Activated T-helper 9 cell treated with anti-CD3 and anti-CD28 coated beads, Interleukin-2, amount 50 U/mL, for 16 hours (primary cell): ENCODE results near the gene SCAI.
"Not testable (repeated sequence)": the region's sequence is repeated elsewhere in the genome, so short reads cannot be mapped to it uniquely, and the experiment has no call there.

Experiments
- DNase-seq: peaks from one replicate; pipeline ENCODE4 v3.0.0-alpha.2; 2020; ENCODE audit warnings: low read depth

SCAI gene

GRCh38 chr9:125143377-125144090 is at the start of gene SCAI:
Gene SCAI, minus strand, starts transcription at chr9:125143528. Its CDS starts 91 bp downstream, at chr9:125143437.
- peak; percentile 97 for DNase-seq

DNA sequence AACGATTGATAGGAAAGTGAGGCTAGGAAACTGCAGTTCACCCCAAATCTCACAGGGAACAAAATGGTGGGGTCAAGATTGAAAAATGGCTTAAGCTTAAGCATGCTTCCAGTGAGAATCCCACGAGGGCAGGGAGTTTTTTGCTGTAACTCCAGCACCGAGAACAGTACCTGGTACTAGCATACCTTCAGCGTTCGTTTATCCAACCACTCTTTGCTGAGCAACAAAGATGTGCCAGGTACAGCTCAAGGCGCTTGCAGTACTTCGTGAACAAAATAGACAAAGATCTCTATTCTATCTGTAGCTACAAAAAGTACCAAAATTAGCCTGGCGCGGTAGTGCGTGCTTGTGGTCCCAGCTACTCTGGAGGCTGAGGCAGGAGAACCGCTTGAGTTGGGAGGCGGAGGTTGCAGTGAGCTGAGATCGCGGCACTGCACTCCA is 47.1 kb upstream of the SCAI start:
- DNase-seq = no peak

- peak; percentile 96 for DNase-seq
Measured at GRCh38 chr9:125189361-125190289, 46.3 kb upstream of the SCAI start, which contains the start of gene PPP6C. Gene PPP6C, minus strand, starts transcription at chr9:125189803. Its CDS starts 85 bp downstream, at chr9:125189718.

DNA sequence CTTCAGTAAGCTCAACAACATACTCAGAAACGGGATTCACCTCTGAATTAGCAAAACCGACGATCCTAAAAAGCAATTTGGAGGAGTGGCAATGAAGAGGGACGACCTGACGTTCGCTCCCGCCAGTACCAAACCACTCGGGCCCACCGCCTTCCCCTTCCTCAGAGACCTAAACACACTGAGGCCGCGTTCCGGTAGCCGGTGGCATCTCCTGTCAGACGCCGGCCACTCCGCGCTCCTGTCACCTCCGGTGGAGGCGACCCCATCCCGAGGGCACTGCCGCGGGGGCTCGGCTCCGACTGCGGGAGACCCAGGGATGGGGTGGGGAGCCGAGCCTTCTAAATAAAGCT is 45.7 kb upstream of the SCAI start:
- DNase-seq = peak; percentile 19

DNA sequence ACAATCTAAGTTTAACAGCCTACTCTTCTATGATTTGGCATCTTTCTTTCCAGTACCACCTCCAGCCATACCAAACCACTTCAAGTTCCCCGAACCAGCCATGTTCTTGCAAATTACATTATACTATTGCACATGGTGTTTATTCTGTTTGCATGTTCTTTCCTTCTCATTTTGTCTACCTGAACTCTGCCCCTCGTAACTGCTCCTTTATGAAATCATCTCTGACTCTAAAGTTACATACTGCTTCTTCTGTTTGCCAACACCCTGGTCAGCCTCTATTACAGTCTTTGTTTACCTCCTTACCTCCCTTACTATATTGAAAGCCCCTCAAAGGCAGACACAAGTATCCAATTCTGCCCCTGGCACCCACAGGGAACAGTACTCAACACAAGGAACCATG is 40.2 kb upstream of the SCAI start:
- DNase-seq = no peak

DNA sequence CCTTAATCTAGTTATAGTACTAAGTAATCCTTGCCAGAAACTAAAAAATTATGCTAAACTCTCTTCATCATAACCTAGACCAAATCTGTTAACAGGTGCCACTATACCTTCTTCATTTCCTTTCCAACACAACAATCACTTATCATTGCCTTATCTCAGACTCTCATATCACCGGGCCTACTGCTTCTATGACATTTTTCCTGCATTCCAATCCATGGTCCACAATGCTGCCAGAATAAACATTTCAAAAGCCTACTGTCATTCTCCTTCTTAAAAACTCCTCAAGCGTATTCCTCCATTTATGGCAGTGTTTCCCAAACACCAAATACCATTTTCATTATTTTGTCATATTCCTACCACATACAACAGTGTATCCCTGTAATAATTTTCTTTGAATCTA is 39.7 kb upstream of the SCAI start:
- DNase-seq = no peak

GRCh38 chr9:125181756-125182155 is 38.4 kb upstream of the SCAI start:
- not testable (repeated sequence) for DNase-seq

GRCh38 chr9:125180876-125181275 is 37.5 kb upstream of the SCAI start:
- DNase-seq = no peak

GRCh38 chr9:125179776-125180175 is 36.4 kb upstream of the SCAI start:
- DNase-seq = not testable (repeated sequence)

DNA sequence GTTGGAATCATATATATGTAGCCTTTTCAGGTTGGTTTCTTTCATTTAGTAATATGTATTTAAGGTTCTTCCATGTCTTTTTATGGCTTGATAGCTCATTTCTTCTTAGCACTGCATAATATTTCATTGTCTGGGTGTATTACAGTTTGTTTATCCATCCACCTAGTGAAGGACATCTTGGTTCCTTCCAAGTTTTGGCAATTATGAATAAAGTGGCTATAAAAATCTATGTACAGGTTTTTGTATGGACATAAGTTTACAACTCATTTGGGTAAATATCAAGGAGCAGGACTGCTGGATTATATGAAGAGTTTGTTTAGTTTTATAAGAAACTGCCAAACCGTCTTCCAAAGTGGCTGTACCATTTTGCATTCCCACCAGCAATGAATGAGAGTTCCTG is 34.6 kb upstream of the SCAI start:
- DNase-seq = no peak

DNA sequence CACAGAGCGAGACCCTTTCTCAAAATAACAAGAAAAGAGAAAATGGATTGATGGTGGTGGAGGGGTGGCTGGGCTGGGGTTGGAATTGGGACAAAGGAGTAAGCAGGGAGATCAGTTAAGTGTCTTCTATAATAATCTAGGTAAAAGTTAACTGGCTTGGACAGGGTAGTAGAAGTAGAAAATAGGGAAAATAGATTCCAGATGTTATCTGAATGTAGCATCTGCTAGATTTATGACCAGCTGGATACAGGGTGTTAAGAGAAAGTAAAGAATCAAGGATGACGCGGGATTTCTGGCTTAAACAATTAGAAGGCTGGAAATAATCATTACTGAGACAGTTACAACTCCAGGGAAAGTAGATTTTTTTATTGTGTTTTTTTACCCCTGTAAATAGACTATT is 33.3 kb upstream of the SCAI start:
- DNase-seq = no peak

DNA sequence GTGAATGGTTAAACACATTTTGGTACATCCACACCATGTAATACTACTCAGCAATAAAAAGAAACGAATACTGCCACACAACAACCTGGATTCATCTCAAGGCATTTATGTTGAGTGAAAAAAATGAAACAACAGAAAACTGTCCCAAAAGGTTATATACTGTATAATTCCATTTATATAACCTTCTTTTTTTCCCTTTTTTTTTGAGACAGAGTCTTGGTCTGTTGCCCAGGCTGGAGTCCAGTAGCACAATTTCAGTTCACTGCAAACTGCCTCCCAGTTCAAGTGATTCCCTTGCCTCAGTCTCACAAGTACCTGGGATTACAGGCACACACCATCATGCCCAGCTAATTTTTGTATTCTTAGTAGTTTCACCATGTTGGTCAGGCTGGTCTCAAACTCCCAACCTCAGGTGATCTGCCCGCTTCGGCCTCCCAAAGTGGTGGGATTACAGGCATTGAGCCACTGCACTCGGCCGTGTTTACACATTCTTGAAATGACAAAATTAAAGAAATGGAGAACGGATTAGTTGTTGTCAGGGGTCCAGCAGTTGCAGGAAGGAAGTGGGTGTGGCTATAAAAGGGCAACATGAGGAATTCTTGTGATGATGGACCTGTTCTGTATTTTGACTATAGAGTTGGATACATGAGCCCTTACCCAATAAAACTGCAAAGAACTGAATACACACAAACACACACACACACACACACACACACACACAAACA is 28.9 kb upstream of the SCAI start:
- no peak for DNase-seq

DNA sequence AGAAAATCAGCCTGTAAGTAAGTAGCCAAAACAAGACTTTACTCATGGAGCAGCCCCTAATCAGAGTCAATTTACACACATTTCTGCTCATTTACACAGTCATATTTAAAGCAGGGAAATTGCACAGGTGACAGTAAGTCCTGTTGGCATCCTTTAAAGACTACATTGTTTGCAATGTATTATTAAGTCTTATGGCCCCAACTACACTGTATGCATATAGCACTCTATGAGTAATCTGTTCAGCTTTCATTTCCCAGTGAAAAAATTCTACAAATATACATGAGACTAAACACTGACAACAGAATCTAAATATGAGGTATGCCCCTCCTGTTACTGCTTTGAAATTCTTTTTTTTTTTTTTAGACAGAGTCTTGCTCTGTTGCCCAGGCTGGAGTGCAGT is 26.6 kb upstream of the SCAI start:
- DNase-seq = no peak

- no peak for DNase-seq
Measured at GRCh38 chr9:125166762-125167161, 23.4 kb upstream of the SCAI start.

GRCh38 chr9:125162891-125163290 is 19.6 kb upstream of the SCAI start:
- not testable (repeated sequence) for DNase-seq

GRCh38 chr9:125161284-125161918 is 18.1 kb upstream of the SCAI start:
- no peak for DNase-seq

GRCh38 chr9:125160750-125161149 is 17.4 kb upstream of the SCAI start:
- DNase-seq = no peak

- DNase-seq = no peak
Measured at GRCh38 chr9:125156551-125156950, 13.2 kb upstream of the SCAI start.

- no peak for DNase-seq
Measured at GRCh38 chr9:125153712-125154367, 10.5 kb upstream of the SCAI start.

- DNase-seq = no peak
Measured at GRCh38 chr9:125151730-125152129, 8.4 kb upstream of the SCAI start.
